HG02870 (cell line): ENCODE measurements around the gene GRIA1.

Experiments used
- ATAC-seq: cut with Tn5 transposase; IDR thresholded peaks from one replicate; pipeline ENCODE4 v1.9.1; 2021; ENCODE audit warnings: mild to moderate bottlenecking, moderate library complexity; ENCODE audit not compliant: unreplicated experiment

GRIA1 gene

GRCh38 chr5:153490118-153491037, at the start of gene GRIA1:
Gene GRIA1 (plus strand): TSS chr5:153490670.
- ATAC-seq: no peak

DNA sequence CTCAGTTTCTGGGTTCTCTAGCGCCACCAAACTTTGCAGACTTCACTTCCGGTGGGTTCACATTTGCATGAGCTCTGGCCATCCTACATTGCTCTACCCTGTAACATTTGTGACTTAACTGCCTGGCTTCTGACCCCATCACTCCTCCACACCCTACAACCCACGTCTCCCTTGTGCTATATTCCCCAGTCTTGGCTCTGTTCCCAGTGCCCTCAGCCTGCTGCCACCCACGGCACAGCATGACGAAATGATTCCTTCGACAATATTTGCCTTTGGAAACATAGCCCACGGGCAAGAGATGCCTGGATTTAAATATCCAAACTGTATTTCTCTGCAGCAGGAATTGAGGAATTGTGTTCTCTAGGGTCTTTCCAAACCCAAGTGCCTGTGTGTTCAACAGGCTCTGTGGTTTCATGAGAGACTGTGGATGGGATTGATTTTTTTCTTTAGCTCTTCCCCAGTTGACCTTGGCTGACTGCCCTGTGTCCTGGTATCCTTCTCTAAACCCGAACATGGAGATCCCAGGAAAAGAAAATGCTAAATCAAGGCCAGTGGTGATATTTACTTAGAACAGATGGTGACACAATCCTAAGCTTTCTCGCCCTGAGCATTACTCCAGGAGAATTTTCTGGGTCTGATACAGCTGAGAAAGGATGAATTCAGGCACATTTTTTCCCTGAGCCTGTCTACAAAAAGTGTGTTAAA, 44.4 kb upstream of the GRIA1 start:
- ATAC-seq: no peak

- ATAC-seq: no peak
Observed at GRCh38 chr5:153447534-153447933, 42.9 kb upstream of the GRIA1 start.

DNA sequence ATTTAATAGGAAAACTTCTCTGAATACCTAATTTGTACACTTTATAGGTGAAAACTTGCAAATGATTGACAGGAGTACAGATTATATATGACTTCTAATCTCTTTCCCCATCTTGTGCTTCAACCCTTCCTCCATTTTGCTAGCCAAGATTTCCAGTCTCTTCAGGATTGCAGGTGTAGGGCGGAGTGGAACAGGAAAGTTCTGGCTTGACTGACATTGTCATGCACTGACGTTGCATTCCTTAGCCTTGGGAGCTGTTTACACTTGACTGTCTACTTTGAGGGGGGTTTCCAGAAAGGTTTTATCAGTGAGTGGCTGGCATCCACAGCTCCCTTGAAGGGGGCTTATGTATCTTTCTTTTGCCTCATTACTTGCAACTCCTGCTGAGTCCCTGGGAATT, 34.1 kb upstream of the GRIA1 start:
- no peak for ATAC-seq

GRCh38 chr5:153456993-153457392, 33.5 kb upstream of the GRIA1 start:
- no peak for ATAC-seq

DNA sequence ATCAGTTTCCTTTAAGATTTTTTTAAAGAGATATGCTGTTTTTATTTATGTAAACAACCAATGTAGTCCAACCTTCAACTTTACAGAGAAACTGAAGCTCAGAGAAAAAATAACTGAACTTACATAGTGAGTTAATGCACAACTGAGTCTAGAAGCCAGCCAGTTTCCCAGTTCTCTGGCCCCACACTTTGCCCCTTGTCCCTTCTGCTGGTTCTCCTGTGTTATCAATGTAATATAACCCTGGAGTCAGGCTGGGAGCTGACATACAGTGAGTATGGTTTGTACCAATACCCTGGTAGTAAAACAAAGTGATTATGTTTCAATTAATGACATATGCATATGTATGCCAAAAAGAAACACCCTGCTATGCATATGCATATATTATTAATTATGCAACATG, 32.2 kb upstream of the GRIA1 start:
- ATAC-seq: no peak

GRCh38 chr5:153459051-153459743, 31.3 kb upstream of the GRIA1 start:
- ATAC-seq: no peak

- ATAC-seq: no peak
Observed at GRCh38 chr5:153460421-153460820, 30.0 kb upstream of the GRIA1 start.

- no peak for ATAC-seq
Observed at GRCh38 chr5:153461341-153461740, 29.1 kb upstream of the GRIA1 start.

- no peak for ATAC-seq
Observed at GRCh38 chr5:153463806-153464205, 26.7 kb upstream of the GRIA1 start.

- no peak for ATAC-seq
Observed at GRCh38 chr5:153467546-153467945, 22.9 kb upstream of the GRIA1 start.

GRCh38 chr5:153469423-153469822, 21.0 kb upstream of the GRIA1 start:
- no peak for ATAC-seq

- no peak for ATAC-seq
Observed at GRCh38 chr5:153470736-153471135, 19.7 kb upstream of the GRIA1 start.

DNA sequence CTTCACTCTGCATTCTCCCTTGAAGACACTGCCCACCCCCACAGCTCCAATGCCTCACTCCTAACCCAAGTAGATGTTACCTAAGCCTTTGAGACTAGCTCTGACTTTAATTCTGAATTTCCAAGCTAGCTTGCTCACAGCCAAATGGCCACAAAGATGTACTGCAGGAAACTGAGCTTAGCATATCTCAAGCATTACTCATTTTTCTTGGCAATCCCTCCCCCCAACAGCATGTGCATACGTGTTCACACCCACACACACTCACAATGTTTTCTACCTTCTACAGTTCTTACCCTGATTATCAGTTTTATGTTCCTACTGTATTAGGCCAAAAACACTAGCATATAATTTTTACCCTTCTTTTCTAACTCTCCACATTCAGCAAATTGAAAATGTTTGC, 13.7 kb upstream of the GRIA1 start:
- no peak for ATAC-seq

- ATAC-seq: peak; percentile 86
Observed at GRCh38 chr5:153480401-153480800, 10.1 kb upstream of the GRIA1 start.

- ATAC-seq: no peak
Observed at GRCh38 chr5:153483482-153483881, 7.0 kb upstream of the GRIA1 start.

DNA sequence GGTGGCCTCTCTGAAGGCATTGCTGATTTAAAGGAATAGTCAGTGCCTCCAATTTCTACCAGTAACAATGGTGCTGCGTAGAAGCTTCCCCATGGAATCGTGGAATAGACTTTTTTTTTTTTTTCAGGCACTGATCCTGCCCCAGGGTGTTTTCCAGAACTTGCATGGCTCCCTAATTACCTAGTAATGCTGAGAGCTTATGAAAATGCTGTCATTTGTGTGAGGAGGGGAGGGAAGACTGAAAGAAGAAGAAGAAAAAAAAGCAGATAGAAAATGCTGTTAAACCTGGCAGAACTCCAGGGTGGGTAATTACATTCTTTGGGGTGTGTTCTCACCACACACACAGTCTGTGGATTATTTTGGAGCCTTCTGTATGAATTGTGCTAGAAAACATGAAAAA, 4.8 kb upstream of the GRIA1 start:
- ATAC-seq: no peak

DNA sequence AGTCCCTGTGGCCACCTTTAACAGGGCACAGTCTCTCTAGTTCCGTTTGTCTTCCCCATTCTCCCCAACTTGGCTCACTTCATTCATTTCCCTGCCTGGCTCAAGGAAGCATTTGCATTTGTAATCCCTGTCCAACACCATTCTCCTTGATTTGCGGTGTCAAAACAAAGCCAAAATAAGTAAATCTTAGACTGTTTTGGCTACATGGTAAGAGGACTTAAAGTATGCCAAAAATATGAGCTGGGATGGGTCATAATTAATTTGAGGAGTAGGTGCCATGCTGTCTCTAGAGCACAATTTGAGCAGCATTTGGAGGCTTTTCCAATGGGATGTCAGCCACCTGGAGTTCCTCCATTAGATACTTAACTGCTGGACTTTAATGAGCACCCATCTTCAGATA, 3.7 kb upstream of the GRIA1 start:
- ATAC-seq: no peak

GRCh38 chr5:153489611-153490010, 859 bp upstream of the GRIA1 start:
- no peak for ATAC-seq

DNA sequence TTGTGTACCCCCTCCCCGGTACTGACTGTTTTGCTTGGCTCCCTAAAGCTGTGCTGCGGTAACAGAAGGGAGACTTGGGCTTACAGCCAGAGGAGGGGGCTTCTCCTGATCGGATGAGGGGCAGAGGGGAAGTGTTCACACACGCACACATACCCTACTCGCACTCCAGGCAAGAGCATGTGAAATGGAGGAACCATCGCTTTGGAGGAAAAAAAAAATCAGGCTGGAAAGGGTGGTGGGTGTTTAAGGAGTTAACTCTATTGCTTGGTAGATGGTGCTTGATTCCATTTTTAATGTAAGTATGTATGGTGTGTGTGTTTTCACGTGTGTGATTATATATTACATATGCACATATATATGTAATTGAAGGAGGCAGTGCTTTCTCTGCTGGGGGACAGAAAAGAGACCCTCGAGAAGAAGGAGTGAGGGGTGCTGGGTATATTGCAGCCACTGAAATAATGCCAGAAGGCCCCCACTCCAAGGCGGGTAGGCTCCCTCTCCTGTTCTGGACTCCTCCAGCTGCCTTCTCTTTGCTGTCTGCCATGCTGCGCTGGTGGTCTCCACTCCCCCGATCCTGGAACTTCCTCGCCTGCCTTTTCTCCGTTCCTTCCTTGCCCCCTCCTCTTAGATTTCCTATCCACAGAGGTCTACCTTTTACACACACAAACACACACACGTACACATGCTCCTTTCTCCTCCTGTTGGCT, 721 bp downstream of the GRIA1 start:
- ATAC-seq: no peak

GRCh38 chr5:153491856-153492255, 1.4 kb downstream of the GRIA1 start:
- no peak for ATAC-seq
